Karpas-422 (cell line): Measurements from ENCODE around the gene AOPEP. TPM values are rescaled to one million over a fixed set of nuclear protein-coding genes. Genes with fewer than 3 reads are reported as not detected.
A peak's percentile ranks its signal among the peaks of the same experiment; 100 is the strongest.

Experiments
- DNase-seq: peaks from one replicate; pipeline ENCODE4 v3.0.0-alpha.2; 2015
- H2AFZ ChIP-seq: fragments of 200-600 bp; sonication (generic); 2 replicates; pipeline ENCODE4 v1.6.1; 2014; ENCODE audit warnings: antibody characterized with exemption, low read length, mixed read lengths
- H3K27ac ChIP-seq: fragments of 200-600 bp; sonication (generic); 2 replicates; pipeline ENCODE4 v1.5.1; 2014; ENCODE audit warnings: mild to moderate bottlenecking, low read length, moderate library complexity
- H3K27me3 ChIP-seq: fragments of 200-600 bp; sonication (generic); 2 replicates; pipeline ENCODE4 v1.6.1; 2014; ENCODE audit warnings: low read length, mixed read lengths
- H3K36me3 ChIP-seq: fragments of 200-600 bp; sonication (generic); 2 replicates; pipeline ENCODE4 v1.6.1; 2014; ENCODE audit warnings: low read length, mixed read lengths; ENCODE audit not compliant: insufficient read depth
- H3K4me1 ChIP-seq: fragments of 200-600 bp; sonication (generic); 2 replicates; pipeline ENCODE4 v1.6.1; 2014; ENCODE audit warnings: mild to moderate bottlenecking, low read length, mixed read lengths
- H3K4me2 ChIP-seq: fragments of 200-600 bp; sonication (generic); 2 replicates; pipeline ENCODE4 v1.6.1; 2014; ENCODE audit warnings: low read length, low read depth, mild to moderate bottlenecking; ENCODE audit not compliant: poor library complexity, severe bottlenecking
- H3K4me3 ChIP-seq: fragments of 200-600 bp; sonication (generic); 2 replicates; pipeline ENCODE4 v1.5.1; 2014; ENCODE audit warnings: mild to moderate bottlenecking, antibody characterized with exemption, low read length, mixed read lengths
- H3K79me2 ChIP-seq: fragments of 200-600 bp; sonication (generic); 2 replicates; pipeline ENCODE4 v1.6.1; 2014; ENCODE audit warnings: mild to moderate bottlenecking, low read length, mixed read lengths
- H3K9ac ChIP-seq: fragments of 200-600 bp; sonication (generic); 2 replicates; pipeline ENCODE4 v1.6.0; 2014; ENCODE audit warnings: low read length
- H3K9me2 ChIP-seq: fragments of 200-600 bp; sonication (generic), shearing (Covaris generic); replicated peaks from 2 replicates; pipeline ENCODE4 v1.6.0; 2014; ENCODE audit warnings: mild to moderate bottlenecking, low read length, moderate library complexity; ENCODE audit not compliant: insufficient read depth
- H3K9me3 ChIP-seq: fragments of 300-700, 200-600 bp; sonication (generic); 2 replicates; pipeline ENCODE4 v1.6.1; 2014; ENCODE audit warnings: low read length, mixed read lengths
- H4K20me1 ChIP-seq: fragments of 200-600 bp; sonication (generic); 2 replicates; pipeline ENCODE4 v1.6.1; 2014; ENCODE audit warnings: mild to moderate bottlenecking, antibody characterized with exemption, low read length, low read depth; ENCODE audit not compliant: insufficient read depth
- total RNA-seq: library from RNA; depleted of rRNA; stranded (reverse); fragments of >200 nt; shearing (Covaris generic); gene quantifications from 2 replicates; pipeline ENCODE4 v1.2.3, GENCODE V29; 2014; ENCODE audit warnings: low replicate concordance; rRNA removed

Gene AOPEP, protein sequence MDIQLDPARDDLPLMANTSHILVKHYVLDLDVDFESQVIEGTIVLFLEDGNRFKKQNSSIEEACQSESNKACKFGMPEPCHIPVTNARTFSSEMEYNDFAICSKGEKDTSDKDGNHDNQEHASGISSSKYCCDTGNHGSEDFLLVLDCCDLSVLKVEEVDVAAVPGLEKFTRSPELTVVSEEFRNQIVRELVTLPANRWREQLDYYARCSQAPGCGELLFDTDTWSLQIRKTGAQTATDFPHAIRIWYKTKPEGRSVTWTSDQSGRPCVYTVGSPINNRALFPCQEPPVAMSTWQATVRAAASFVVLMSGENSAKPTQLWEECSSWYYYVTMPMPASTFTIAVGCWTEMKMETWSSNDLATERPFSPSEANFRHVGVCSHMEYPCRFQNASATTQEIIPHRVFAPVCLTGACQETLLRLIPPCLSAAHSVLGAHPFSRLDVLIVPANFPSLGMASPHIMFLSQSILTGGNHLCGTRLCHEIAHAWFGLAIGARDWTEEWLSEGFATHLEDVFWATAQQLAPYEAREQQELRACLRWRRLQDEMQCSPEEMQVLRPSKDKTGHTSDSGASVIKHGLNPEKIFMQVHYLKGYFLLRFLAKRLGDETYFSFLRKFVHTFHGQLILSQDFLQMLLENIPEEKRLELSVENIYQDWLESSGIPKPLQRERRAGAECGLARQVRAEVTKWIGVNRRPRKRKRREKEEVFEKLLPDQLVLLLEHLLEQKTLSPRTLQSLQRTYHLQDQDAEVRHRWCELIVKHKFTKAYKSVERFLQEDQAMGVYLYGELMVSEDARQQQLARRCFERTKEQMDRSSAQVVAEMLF
- total RNA-seq, result 22.7 and 25.0 TPM in 2 replicates

DNA sequence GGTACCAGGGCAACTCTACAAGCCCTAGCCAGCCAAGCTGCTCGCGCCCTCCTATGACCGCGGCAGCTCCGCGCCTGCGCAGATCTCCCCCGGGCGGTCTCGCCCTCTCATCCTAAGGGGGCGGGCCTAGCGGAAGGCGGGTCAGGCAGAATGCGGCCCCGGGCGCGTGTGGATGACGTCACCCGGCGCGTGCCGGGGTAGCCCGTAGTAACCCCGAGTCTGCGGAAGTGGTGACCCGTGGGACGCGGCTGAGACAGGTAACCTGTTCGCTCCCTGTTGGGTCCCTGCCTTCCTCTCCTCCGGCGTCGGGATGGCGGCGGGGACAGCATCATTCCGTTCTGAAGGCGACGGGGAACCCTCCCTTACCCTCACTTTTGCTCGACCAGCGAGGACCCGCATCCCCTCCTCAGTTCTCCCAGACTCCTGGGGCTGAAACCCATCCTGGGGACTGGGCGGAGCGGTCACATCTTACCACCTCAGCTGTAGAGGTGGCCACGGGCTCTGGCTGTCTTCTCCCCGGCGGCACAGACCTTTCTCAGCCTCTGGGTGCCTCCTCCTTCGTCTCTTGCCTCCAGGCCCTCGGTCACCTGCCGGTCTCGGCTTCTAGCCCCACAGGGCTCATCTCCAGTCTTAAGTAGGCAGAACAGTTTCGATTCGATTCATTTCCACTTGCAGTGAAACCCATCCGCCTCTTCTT is at the start of gene AOPEP:
AOPEP (plus strand) TSS at position 205 of the 697 bp plus-strand sequence. CDS start 33,085 bp downstream, outside the sequence.
- Histone ChIP-seq H3K4me3 (peak within 1 kb of the TSS; percentile 95), H3K9ac (peak within 1 kb of the TSS; percentile 85), H3K36me3 (no peaks in the 10 kb centered on the region), H3K27ac (peak within 1 kb of the TSS; percentile 55; the same call in 1 of the 2 replicates), H3K4me1 (peaks cover 21% of the 10 kb centered on the region), H2AFZ (peak within 1 kb of the TSS; percentile 88), H4K20me1 (no peaks in the 10 kb centered on the region), H3K9me2 (no peaks in the 10 kb centered on the region), H3K9me3 (peaks cover 5% of the 10 kb centered on the region; the same call in 1 of the 2 replicates), H3K79me2 (peaks cover 42% of the 10 kb centered on the region), H3K27me3 (no peaks in the 10 kb centered on the region), H3K4me2 (peak within 1 kb of the TSS; percentile 92)
- DNase-seq, result peak; percentile 99

DNA sequence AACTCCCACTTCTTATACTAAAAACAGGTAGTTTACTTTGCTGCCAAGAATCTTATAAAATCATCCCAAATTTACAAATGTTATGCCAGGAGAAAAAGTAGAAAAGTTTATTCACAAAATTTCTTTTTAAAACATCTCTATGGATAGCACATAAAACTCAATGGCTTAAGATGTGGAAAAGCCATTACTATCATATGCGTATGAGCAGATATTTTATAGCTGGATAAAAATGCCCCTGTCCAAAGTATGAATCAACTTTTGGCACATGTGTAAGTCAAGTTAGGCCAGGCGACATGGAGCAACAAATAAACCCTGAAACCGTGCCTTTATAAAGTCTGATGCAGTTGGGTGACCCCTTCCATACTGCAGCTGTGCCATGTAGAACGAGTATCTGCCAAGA is 48.6 kb upstream of the AOPEP start:
- H3K36me3 ChIP-seq, result no peaks in the 10 kb centered on the region
- no peaks in the 10 kb centered on the region for H3K9me3 ChIP-seq
- H3K27me3 ChIP-seq, result no peaks in the 10 kb centered on the region
- H3K79me2 ChIP-seq, result no peaks in the 10 kb centered on the region
- no peak overlapping the region for H3K9ac ChIP-seq
- no peaks in the 10 kb centered on the region for H3K4me1 ChIP-seq
- DNase-seq, result no peak
- H3K4me2 ChIP-seq, result no peak overlapping the region
- H2AFZ ChIP-seq, result no peak overlapping the region
- H3K9me2 ChIP-seq, result no peaks in the 10 kb centered on the region
- H3K4me3 ChIP-seq, result no peak overlapping the region
- H3K27ac ChIP-seq, result no peak overlapping the region
- no peaks in the 10 kb centered on the region for H4K20me1 ChIP-seq

DNA sequence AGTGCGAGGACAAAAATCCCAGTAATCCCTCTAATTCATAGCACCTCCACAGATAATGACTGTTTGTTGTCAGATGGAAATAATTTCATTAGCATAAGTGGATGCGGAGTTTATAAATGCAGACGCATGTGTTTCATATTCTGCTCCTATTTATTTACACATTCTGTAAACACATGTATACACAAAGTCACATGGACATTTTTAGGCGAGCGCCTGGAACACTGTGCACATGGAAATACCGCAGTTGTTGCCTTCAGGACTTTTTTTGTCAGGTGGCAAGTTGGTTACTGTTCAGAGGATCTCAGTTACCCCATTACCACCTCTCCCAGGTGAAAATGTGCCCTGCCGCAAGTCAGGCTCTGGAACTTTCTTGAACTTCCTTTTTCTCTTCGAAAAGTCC is 46.9 kb upstream of the AOPEP start:
- Histone ChIP-seq H3K9me3 (no peaks in the 10 kb centered on the region), H3K36me3 (no peaks in the 10 kb centered on the region), H3K4me3 (no peak overlapping the region), H3K4me1 (no peaks in the 10 kb centered on the region), H3K27me3 (no peaks in the 10 kb centered on the region), H3K79me2 (no peaks in the 10 kb centered on the region), H3K9ac (no peak overlapping the region), H4K20me1 (no peaks in the 10 kb centered on the region), H3K27ac (no peak overlapping the region), H3K9me2 (no peaks in the 10 kb centered on the region), H2AFZ (no peak overlapping the region), H3K4me2 (no peak overlapping the region)
- no peak for DNase-seq

DNA sequence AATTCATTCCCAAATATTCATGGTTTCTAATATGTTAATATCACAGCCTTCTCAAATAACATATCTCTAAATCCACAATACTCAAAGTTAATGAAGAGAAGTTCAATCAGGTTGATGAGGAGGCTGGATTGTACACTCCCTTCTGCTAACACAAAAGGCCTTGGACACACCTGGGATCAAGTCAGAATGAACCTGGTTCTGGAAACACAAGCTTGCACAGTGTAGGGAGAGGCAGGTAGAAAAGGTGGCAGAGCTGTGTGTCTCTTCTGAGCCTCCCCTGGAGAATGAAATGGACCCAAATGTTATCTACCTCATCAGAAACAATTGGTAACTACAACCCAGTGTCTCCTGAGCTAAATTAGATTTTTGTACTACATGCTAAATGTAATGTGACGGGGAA is 46.5 kb upstream of the AOPEP start:
- Histone ChIP-seq H3K79me2 (no peaks in the 10 kb centered on the region), H4K20me1 (no peaks in the 10 kb centered on the region), H3K9me3 (no peaks in the 10 kb centered on the region), H3K9ac (no peak overlapping the region), H3K4me3 (no peak overlapping the region), H3K9me2 (no peaks in the 10 kb centered on the region), H3K4me1 (no peaks in the 10 kb centered on the region), H3K36me3 (no peaks in the 10 kb centered on the region), H3K27ac (no peak overlapping the region), H2AFZ (no peak overlapping the region), H3K4me2 (no peak overlapping the region), H3K27me3 (no peaks in the 10 kb centered on the region)
- no peak for DNase-seq

DNA sequence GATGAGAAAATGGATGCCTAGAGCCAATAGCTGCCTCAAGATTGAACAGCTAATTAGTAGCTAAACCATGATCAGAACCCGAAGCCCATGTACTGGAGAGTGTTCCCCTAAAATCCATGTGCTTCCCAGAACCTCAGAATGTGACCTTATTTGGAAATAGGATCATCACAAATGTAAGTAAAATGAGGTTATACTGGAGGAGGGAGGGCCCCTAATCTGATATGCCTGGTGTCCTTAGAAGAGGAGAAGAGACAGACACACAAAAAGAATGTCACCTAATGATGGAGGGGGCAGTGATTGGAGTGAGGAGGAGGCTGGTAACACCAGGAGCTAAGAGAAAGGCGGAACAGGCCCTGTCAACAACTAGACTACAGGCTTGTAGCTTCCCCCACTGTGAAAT is 45.9 kb upstream of the AOPEP start:
- no peak overlapping the region for H3K27ac ChIP-seq
- H3K9me3 ChIP-seq, result no peaks in the 10 kb centered on the region
- H3K9ac ChIP-seq, result no peak overlapping the region
- H3K4me2 ChIP-seq, result no peak overlapping the region
- no peak overlapping the region for H2AFZ ChIP-seq
- no peaks in the 10 kb centered on the region for H3K36me3 ChIP-seq
- no peak for DNase-seq
- H4K20me1 ChIP-seq, result no peaks in the 10 kb centered on the region
- H3K9me2 ChIP-seq, result no peaks in the 10 kb centered on the region
- H3K4me3 ChIP-seq, result no peak overlapping the region
- H3K27me3 ChIP-seq, result no peaks in the 10 kb centered on the region
- H3K4me1 ChIP-seq, result no peaks in the 10 kb centered on the region
- no peaks in the 10 kb centered on the region for H3K79me2 ChIP-seq

DNA sequence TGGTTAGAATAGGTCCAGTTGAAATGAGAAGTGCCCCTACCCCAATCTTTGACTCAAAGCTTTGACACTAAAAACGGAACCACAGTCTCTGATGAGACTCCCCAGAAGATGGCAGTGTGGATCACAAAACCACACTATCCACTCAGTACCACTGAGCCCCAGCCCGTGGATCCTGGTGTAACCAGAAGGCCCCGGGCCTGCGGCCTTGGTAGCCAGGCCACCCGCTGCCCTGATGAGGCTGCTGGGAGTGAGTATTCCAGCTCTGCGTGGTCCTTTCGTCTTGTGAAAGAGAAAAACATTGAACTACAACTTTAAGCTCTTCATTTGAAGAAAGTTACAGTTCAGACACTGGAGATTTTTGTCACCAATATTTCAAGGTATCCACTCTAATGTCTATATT is 45.0 kb upstream of the AOPEP start:
- Histone ChIP-seq H4K20me1 (no peaks in the 10 kb centered on the region), H3K4me1 (no peaks in the 10 kb centered on the region), H3K79me2 (no peaks in the 10 kb centered on the region), H3K9me2 (no peaks in the 10 kb centered on the region), H3K4me2 (no peak overlapping the region), H3K27ac (no peak overlapping the region), H3K9ac (peak overlapping the region; percentile 18; the same call in 1 of the 2 replicates), H2AFZ (peak overlapping the region; percentile 70), H3K9me3 (no peaks in the 10 kb centered on the region), H3K36me3 (no peaks in the 10 kb centered on the region), H3K27me3 (no peaks in the 10 kb centered on the region), H3K4me3 (no peak overlapping the region)
- DNase-seq, result peak; percentile 79

DNA sequence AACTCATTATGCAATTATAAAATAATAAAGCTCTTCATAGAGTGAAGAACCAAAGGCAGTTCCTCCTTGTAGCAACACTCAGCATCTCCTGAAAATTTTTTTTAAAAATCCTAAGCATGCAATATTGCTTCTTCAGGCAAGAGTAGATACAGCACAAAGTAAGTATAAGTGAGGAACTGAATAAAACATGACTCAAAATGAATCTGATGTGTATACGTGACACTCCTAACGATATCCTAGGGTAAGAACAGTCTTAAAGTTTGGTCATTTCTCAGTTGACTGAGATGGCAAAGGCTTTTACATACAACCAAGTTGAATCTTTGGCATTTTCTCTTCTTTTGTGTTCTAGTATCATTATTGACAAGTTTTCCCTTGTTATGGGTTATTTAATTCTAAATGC is 41.1 kb upstream of the AOPEP start:
- no peak overlapping the region for H3K4me2 ChIP-seq
- no peaks in the 10 kb centered on the region for H3K4me1 ChIP-seq
- H3K79me2 ChIP-seq, result no peaks in the 10 kb centered on the region
- H3K36me3 ChIP-seq, result no peaks in the 10 kb centered on the region
- H3K9me2 ChIP-seq, result no peaks in the 10 kb centered on the region
- H2AFZ ChIP-seq, result no peak overlapping the region
- H3K9ac ChIP-seq, result no peak overlapping the region
- H3K4me3 ChIP-seq, result no peak overlapping the region
- H3K27me3 ChIP-seq, result no peaks in the 10 kb centered on the region
- no peak overlapping the region for H3K27ac ChIP-seq
- DNase-seq, result no peak
- no peaks in the 10 kb centered on the region for H3K9me3 ChIP-seq
- no peaks in the 10 kb centered on the region for H4K20me1 ChIP-seq

DNA sequence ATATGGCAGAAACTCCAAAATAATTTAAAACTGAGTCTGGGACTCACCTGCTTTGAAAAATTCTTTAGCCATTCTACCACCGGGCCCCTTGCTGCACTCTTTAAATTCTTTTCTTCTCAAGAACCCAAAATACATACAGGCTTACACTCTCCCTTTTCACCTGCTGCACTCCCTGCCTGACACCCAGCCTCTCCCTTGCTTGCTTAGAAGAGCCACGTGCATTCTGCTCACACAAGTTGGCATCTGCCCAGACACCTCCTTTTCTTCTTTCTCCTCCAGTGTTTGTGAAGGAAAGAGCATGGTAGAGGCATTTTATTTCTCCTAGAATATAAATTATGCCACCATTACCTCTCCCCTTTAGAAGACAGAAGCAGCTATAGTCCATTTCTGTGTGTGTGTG is 39.0 kb upstream of the AOPEP start:
- no peak overlapping the region for H3K9ac ChIP-seq
- H3K27ac ChIP-seq, result no peak overlapping the region
- H2AFZ ChIP-seq, result no peak overlapping the region
- no peaks in the 10 kb centered on the region for H3K9me2 ChIP-seq
- H3K36me3 ChIP-seq, result no peaks in the 10 kb centered on the region
- H3K4me3 ChIP-seq, result no peak overlapping the region
- H3K4me2 ChIP-seq, result no peak overlapping the region
- H3K9me3 ChIP-seq, result no peaks in the 10 kb centered on the region
- H3K79me2 ChIP-seq, result no peaks in the 10 kb centered on the region
- DNase-seq, result no peak
- no peaks in the 10 kb centered on the region for H4K20me1 ChIP-seq
- H3K27me3 ChIP-seq, result no peaks in the 10 kb centered on the region
- no peaks in the 10 kb centered on the region for H3K4me1 ChIP-seq
